SK-N-MC (cell line): ENCODE measurements around the gene NFIB.

ENCODE experiments used
- DNase-seq: peaks from one replicate; pipeline ENCODE4 v3.0.0-alpha.2; 2011; ENCODE audit warnings: low read depth, low spot score
- H3K27ac ChIP-seq: fragments of 200-600 bp; sonication (generic); 2 replicates; pipeline ENCODE4 v1.5.1; 2016; ENCODE audit warnings: mixed run types
- H3K36me3 ChIP-seq: fragments of 200-600 bp; sonication (generic); 2 replicates; pipeline ENCODE4 v1.6.1; 2017; ENCODE audit warnings: antibody characterized with exemption, low read length, mixed read lengths; ENCODE audit not compliant: insufficient read depth
- H3K4me3 ChIP-seq: fragments of 200-600 bp; sonication (generic); 2 replicates; pipeline ENCODE4 v1.5.1; 2016
- H3K9ac ChIP-seq: fragments of 200-600 bp; sonication (generic); 2 replicates; pipeline ENCODE4 v1.8.0; 2017; ENCODE audit warnings: mixed run types, mixed read lengths; ENCODE audit not compliant: insufficient read length
- H3K9me3 ChIP-seq: fragments of 200-600 bp; sonication (generic); 2 replicates; pipeline ENCODE4 v1.6.1; 2017; ENCODE audit warnings: low read depth, mild to moderate bottlenecking, antibody characterized with exemption, low read length, moderate library complexity, mixed read lengths
- EZH2 ChIP-seq: fragments of 200-600 bp; sonication (generic); IDR thresholded peaks from one replicate; pipeline ENCODE4 v1.6.1; 2017; ENCODE audit warnings: antibody characterized with exemption
- FOXP2 ChIP-seq: optimal IDR thresholded peaks from 2 replicates; pipeline ENCODE3; 2011; ENCODE audit warnings: mild to moderate bottlenecking, moderate library complexity; ENCODE audit not compliant: insufficient read depth; ENCODE audit errors: extremely low read length, control extremely low read depth
- POLR2AphosphoS5 ChIP-seq: IDR thresholded peaks from 2 replicates; pipeline ENCODE4 v1.6.1; 2012; ENCODE audit warnings: mild to moderate bottlenecking, low read depth, low read length, borderline replicate concordance

The NFIB gene

GRCh38 chr9:14219850-14220249, 94.1 kb downstream of the NFIB start:
- Histone ChIP-seq H3K9me3 (no peaks in the 10 kb centered on the region), H3K4me3 (no peak overlapping the region), H3K9ac (no peak overlapping the region), H3K27ac (no peak overlapping the region), H3K36me3 (no peaks in the 10 kb centered on the region; the same call in 1 of the 2 replicates)
- no peak for DNase-seq
- TF ChIP-seq EZH2, result no peak
- TF ChIP-seq POLR2AphosphoS5, result no peak
- TF ChIP-seq FOXP2, result no peak

DNA sequence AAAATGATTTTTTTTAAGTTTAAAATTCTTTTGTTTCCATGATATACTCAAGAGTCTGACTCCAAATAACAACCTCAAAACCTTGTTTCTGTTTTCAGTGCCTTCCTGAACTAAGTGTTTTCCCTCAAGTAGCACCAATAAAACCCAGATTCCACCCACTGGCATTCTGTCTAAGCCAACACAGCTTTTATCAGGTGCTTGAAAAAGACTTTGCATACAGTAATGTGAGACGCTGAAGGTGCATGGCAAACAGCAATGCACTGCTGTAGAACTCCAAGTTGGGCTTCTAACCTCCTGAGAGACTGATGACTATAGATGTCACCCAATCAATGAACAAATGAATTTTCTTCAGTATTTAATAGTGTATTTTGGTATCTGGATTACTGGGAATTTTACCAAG, 95.7 kb downstream of the NFIB start:
- DNase-seq, result no peak
- Histone ChIP-seq H3K9me3 (no peaks in the 10 kb centered on the region), H3K9ac (no peak overlapping the region), H3K27ac (no peak overlapping the region), H3K4me3 (no peak overlapping the region), H3K36me3 (no peaks in the 10 kb centered on the region)
- TF ChIP-seq EZH2 (no peak), FOXP2 (no peak), POLR2AphosphoS5 (no peak)

- Histone ChIP-seq H3K9ac (no peak overlapping the region), H3K4me3 (no peak overlapping the region), H3K9me3 (no peaks in the 10 kb centered on the region), H3K36me3 (no peaks in the 10 kb centered on the region), H3K27ac (no peak overlapping the region)
- TF ChIP-seq FOXP2 (no peak), EZH2 (no peak), POLR2AphosphoS5 (no peak)
- DNase-seq, result no peak
Observed at GRCh38 chr9:14216612-14217194, 97.2 kb downstream of the NFIB start.

GRCh38 chr9:14215614-14216013, 98.3 kb downstream of the NFIB start:
- no peaks in the 10 kb centered on the region for H3K36me3 ChIP-seq
- TF ChIP-seq EZH2 (no peak), POLR2AphosphoS5 (no peak), FOXP2 (no peak)
- H3K9ac ChIP-seq, result no peak overlapping the region
- no peak for DNase-seq
- H3K9me3 ChIP-seq, result no peaks in the 10 kb centered on the region
- H3K4me3 ChIP-seq, result no peak overlapping the region
- no peak overlapping the region for H3K27ac ChIP-seq

DNA sequence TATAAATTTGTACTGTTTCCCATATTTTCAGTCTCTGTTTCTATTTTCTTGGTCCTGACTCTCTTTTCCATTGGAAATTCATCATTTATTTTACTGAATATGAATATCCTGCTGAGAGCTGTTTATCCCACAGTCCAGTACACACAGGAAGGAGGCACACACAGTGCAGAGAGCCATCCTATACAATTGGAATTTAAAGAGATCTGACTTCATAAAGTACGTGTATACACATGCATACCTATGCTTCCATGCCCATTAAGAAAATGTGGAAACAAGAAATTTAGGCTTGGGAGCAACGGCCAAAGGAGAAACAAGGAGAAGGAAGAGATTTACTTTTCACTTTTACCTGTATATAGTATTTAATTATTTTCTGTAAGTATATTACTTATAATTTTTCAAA, 99.2 kb downstream of the NFIB start:
- H3K4me3 ChIP-seq, result no peak overlapping the region
- H3K9me3 ChIP-seq, result no peaks in the 10 kb centered on the region
- H3K9ac ChIP-seq, result no peak overlapping the region
- H3K36me3 ChIP-seq, result no peaks in the 10 kb centered on the region
- no peak for DNase-seq
- no peak for TF ChIP-seq FOXP2
- TF ChIP-seq EZH2, result no peak
- no peak for TF ChIP-seq POLR2AphosphoS5
- no peak overlapping the region for H3K27ac ChIP-seq

GRCh38 chr9:14214065-14214684, 99.8 kb downstream of the NFIB start:
- no peaks in the 10 kb centered on the region for H3K9me3 ChIP-seq
- DNase-seq, result no peak
- no peaks in the 10 kb centered on the region for H3K36me3 ChIP-seq
- H3K9ac ChIP-seq, result no peak overlapping the region
- no peak for TF ChIP-seq FOXP2
- no peak for TF ChIP-seq POLR2AphosphoS5
- no peak for TF ChIP-seq EZH2
- no peak overlapping the region for H3K4me3 ChIP-seq
- H3K27ac ChIP-seq, result no peak overlapping the region

GRCh38 chr9:14213504-14213903, 100.4 kb downstream of the NFIB start:
- no peak overlapping the region for H3K27ac ChIP-seq
- H3K9me3 ChIP-seq, result no peaks in the 10 kb centered on the region
- TF ChIP-seq EZH2 (no peak), FOXP2 (no peak), POLR2AphosphoS5 (no peak)

GRCh38 chr9:14212697-14213420, 101.1 kb downstream of the NFIB start:
- Histone ChIP-seq H3K9me3 (no peaks in the 10 kb centered on the region), H3K4me3 (no peak overlapping the region), H3K36me3 (no peaks in the 10 kb centered on the region), H3K9ac (no peak overlapping the region), H3K27ac (no peak overlapping the region)
- no peak for DNase-seq
- TF ChIP-seq EZH2 (no peak), POLR2AphosphoS5 (no peak), FOXP2 (no peak)

More at GRCh38 chr9:14213504-14213903, 100.4 kb downstream of the NFIB start:
- no peak overlapping the region for H3K9ac ChIP-seq
- no peak overlapping the region for H3K4me3 ChIP-seq
- DNase-seq, result no peak
- no peaks in the 10 kb centered on the region for H3K36me3 ChIP-seq
